IMR-90 (cell line): ENCODE data around the gene STEAP3. TPM values are rescaled to one million over a fixed set of nuclear protein-coding genes. Genes with fewer than 3 reads are reported as not detected.

Experiments
- ATAC-seq: fragments of 200-7000 bp; cut with Tn5 transposase; 2 replicates; pipeline ENCODE4 v1.9.1; 2020; ENCODE audit warnings: low read depth, mild to moderate bottlenecking, moderate library complexity
- BruUV-seq: library from RNA; stranded (reverse); fragments of 400-500 nt; replicated peaks from 2 replicates; lab custom pipeline; 2021; lab: Mats Ljungman, UMichigan
- CTCF ChIA-PET: fragments of 300-600 bp; formaldehyde crosslinking; extraction: SDS; loops from one replicate; lab custom pipeline; 2021; ENCODE audit warnings: antibody characterized with exemption; lab: Yijun Ruan, JAX
- POLR2A ChIA-PET: fragments of 300-600 bp; sonication (Branson Sonifier 250); formaldehyde crosslinking; loops from one replicate; lab custom pipeline; 2022; ENCODE audit warnings: antibody characterized with exemption; ENCODE audit not compliant: unreplicated experiment; lab: Charles Lee
- DNase-seq: peaks from one replicate; pipeline ENCODE4 v3.0.0; 2013
- H2AFZ ChIP-seq: replicated peaks from 2 replicates; pipeline ENCODE3; 2013; ENCODE audit warnings: low read length, mild to moderate bottlenecking; ENCODE audit not compliant: poor library complexity
- H2AK5ac ChIP-seq: 2 replicates; pipeline ENCODE4 v1.6.1; 2013; ENCODE audit warnings: low read depth, low read length, inconsistent platforms
- H2AK9ac ChIP-seq: replicated peaks from 2 replicates; pipeline ENCODE3; 2013; ENCODE audit warnings: mild to moderate bottlenecking, low read depth, low read length, moderate library complexity; ENCODE audit not compliant: poor library complexity
- H2BK120ac ChIP-seq: 2 replicates; pipeline ENCODE4 v1.6.1; 2013; ENCODE audit warnings: low read depth, low read length, inconsistent platforms
- H2BK15ac ChIP-seq: 3 replicates; pipeline ENCODE4 v1.6.1; 2013; ENCODE audit warnings: low read depth, low read length, inconsistent platforms
- H2BK20ac ChIP-seq: 2 replicates; pipeline ENCODE4 v1.6.1; 2013; ENCODE audit warnings: low read depth, mild to moderate bottlenecking, inconsistent platforms, low read length, moderate library complexity
- H2BK5ac ChIP-seq: 2 replicates; pipeline ENCODE4 v1.6.1; 2013; ENCODE audit warnings: mild to moderate bottlenecking, low read depth, low read length, inconsistent platforms; ENCODE audit not compliant: poor library complexity, severe bottlenecking
- H3K14ac ChIP-seq: replicated peaks from 2 replicates; pipeline ENCODE4 v1.6.1; 2013; ENCODE audit warnings: low read depth, low read length, inconsistent platforms
- H3K18ac ChIP-seq: 2 replicates; pipeline ENCODE4 v1.6.1; 2013; ENCODE audit warnings: low read depth, low read length, control low read depth
- H3K23ac ChIP-seq: 2 replicates; pipeline ENCODE4 v1.6.1; 2013; ENCODE audit warnings: low read depth, low read length, inconsistent platforms
- H3K27ac ChIP-seq: 2 replicates; pipeline ENCODE4 v1.5.1; 2013; ENCODE audit warnings: mild to moderate bottlenecking, control low read depth, low read length; ENCODE audit not compliant: insufficient read depth
- H3K27me3 ChIP-seq: 2 replicates; pipeline ENCODE4 v1.6.1; 2013; ENCODE audit warnings: low read length; ENCODE audit not compliant: control insufficient read depth, insufficient read depth
- H3K36me3 ChIP-seq: 2 replicates; pipeline ENCODE4 v1.6.1; 2013; ENCODE audit warnings: low read length, mixed read lengths; ENCODE audit not compliant: control insufficient read depth, insufficient read depth
- H3K4ac ChIP-seq: 2 replicates; pipeline ENCODE4 v1.6.1; 2013; ENCODE audit warnings: low read depth, low read length, inconsistent platforms
- H3K4me1 ChIP-seq: 2 replicates; pipeline ENCODE4 v1.6.1; 2013; ENCODE audit warnings: low read length, mixed read lengths; ENCODE audit not compliant: control insufficient read depth, insufficient read depth
- H3K4me2 ChIP-seq: 2 replicates; pipeline ENCODE4 v1.6.1; 2013; ENCODE audit warnings: low read depth, mild to moderate bottlenecking, control low read depth, low read length, moderate library complexity
- H3K4me3 ChIP-seq: 2 replicates; pipeline ENCODE4 v1.5.1; 2013; ENCODE audit warnings: low read depth, mild to moderate bottlenecking, control low read depth, low read length, moderate library complexity; ENCODE audit not compliant: insufficient read depth
- H3K56ac ChIP-seq: 2 replicates; pipeline ENCODE4 v1.6.1; 2013; ENCODE audit warnings: low read length, inconsistent platforms; ENCODE audit not compliant: insufficient read depth; ENCODE audit errors: extremely low read depth
- H3K79me1 ChIP-seq, 2 experiments: 2 replicates each; pipeline ENCODE4 v1.6.1; 2013; ENCODE audit warnings: low read length in 2 of 2, inconsistent platforms in 1 of 2, low read depth in 1 of 2
- H3K9ac ChIP-seq: 2 replicates; pipeline ENCODE4 v1.6.1; 2013; ENCODE audit warnings: low read depth, low read length, control low read depth
- H3K9me1 ChIP-seq: 2 replicates; pipeline ENCODE4 v1.6.1; 2013; ENCODE audit warnings: low read length, inconsistent platforms; ENCODE audit not compliant: insufficient read depth
- H3K9me3 ChIP-seq: 2 replicates; pipeline ENCODE4 v1.6.1; 2013; ENCODE audit warnings: low read length; ENCODE audit not compliant: control insufficient read depth, insufficient read depth
- H4K20me1 ChIP-seq: 2 replicates; pipeline ENCODE4 v1.6.1; 2013; ENCODE audit warnings: low read length, inconsistent platforms; ENCODE audit not compliant: insufficient read depth
- H4K5ac ChIP-seq: 2 replicates; pipeline ENCODE4 v1.6.1; 2013; ENCODE audit warnings: mild to moderate bottlenecking, low read depth, low read length, control low read depth
- H4K8ac ChIP-seq, 2 experiments: 2 replicates each; pipeline ENCODE4 v1.6.1; 2013; ENCODE audit warnings: low read depth in 2 of 2, low read length in 2 of 2, control low read depth in 1 of 2, inconsistent platforms in 1 of 2
- H4K91ac ChIP-seq: 2 replicates; pipeline ENCODE4 v1.6.1; 2013; ENCODE audit warnings: low read depth, low read length, inconsistent platforms; ENCODE audit not compliant: insufficient read depth
- BHLHE40 ChIP-seq: fragments of 150-350 bp; IDR thresholded peaks from 2 replicates; pipeline ENCODE4 v1.6.1; 2016; ENCODE audit warnings: mild to moderate bottlenecking, low read depth, low read length
- CEBPB ChIP-seq: IDR thresholded peaks from 2 replicates; pipeline ENCODE4 v1.6.1; 2012; ENCODE audit warnings: low read depth, low read length, improper control_type of control experiment
- CHD1 ChIP-seq: IDR thresholded peaks from 2 replicates; pipeline ENCODE4 v1.6.1; 2012; ENCODE audit warnings: low read depth, low read length, improper control_type of control experiment
- FOS ChIP-seq: fragments of 150-350 bp; IDR thresholded peaks from 2 replicates; pipeline ENCODE4 v1.6.1; 2016; ENCODE audit warnings: low read depth, low read length
- MAFK ChIP-seq: IDR thresholded peaks from 2 replicates; pipeline ENCODE4 v1.6.1; 2012; ENCODE audit warnings: low read depth, low read length, improper control_type of control experiment
- MAZ ChIP-seq: IDR thresholded peaks from 2 replicates; pipeline ENCODE4 v1.6.1; 2012; ENCODE audit warnings: low read depth, mild to moderate bottlenecking, low read length, improper control_type of control experiment, moderate library complexity, borderline replicate concordance
- MXI1 ChIP-seq: IDR thresholded peaks from 2 replicates; pipeline ENCODE4 v1.6.1; 2012; ENCODE audit warnings: low read depth, mild to moderate bottlenecking, low read length, moderate library complexity, borderline replicate concordance
- NFE2L2 ChIP-seq: fragments of 150-350 bp; IDR thresholded peaks from 2 replicates; pipeline ENCODE4 v1.6.1; 2016; ENCODE audit warnings: low read depth, mild to moderate bottlenecking, low read length
- POLR2A ChIP-seq: IDR thresholded peaks from 2 replicates; pipeline ENCODE4 v1.6.1; 2012; ENCODE audit warnings: mild to moderate bottlenecking, low read depth, low read length
- RAD21 ChIP-seq: IDR thresholded peaks from 2 replicates; pipeline ENCODE4 v1.6.1; 2012; ENCODE audit warnings: low read length, improper control_type of control experiment
- RCOR1 ChIP-seq: IDR thresholded peaks from 2 replicates; pipeline ENCODE4 v1.6.1; 2012; ENCODE audit warnings: mild to moderate bottlenecking, low read length, improper control_type of control experiment; ENCODE audit not compliant: insufficient replicate concordance
- RFX5 ChIP-seq: IDR thresholded peaks from 2 replicates; pipeline ENCODE4 v1.8.0; 2012; ENCODE audit warnings: low read depth, mild to moderate bottlenecking, low read length, moderate library complexity
- SMC3 ChIP-seq: fragments of 150-350 bp; IDR thresholded peaks from 2 replicates; pipeline ENCODE4 v1.6.1; 2016; ENCODE audit warnings: low read depth, mild to moderate bottlenecking, antibody characterized with exemption, low read length, moderate library complexity
- USF2 ChIP-seq: fragments of 150-350 bp; IDR thresholded peaks from 2 replicates; pipeline ENCODE4 v1.6.1; 2017; ENCODE audit warnings: mild to moderate bottlenecking, antibody characterized with exemption, low read length, low read depth
- WGBS, 2 experiments: methylation state at CpG; one replicate each; pipeline versions ENCODE4 v1.1.5 to v1.1.7; 2013; ENCODE audit warnings: missing lambda C conversion rate in 2 of 2; ENCODE audit not compliant: insufficient read length in 1 of 2; ENCODE audit errors: extremely low coverage in 2 of 2; 5-methylcytosine and 5-hydroxymethylcytosine counted together
- dilution Hi-C: fragments of 300-500 bp; cut with HindIII; formaldehyde crosslinking; loops from one replicate; pipeline ENCODE4 v1.14.3; 2018; ENCODE audit warnings: low sequenced_read_pairs; ENCODE audit not compliant: unreplicated experiment
- in situ Hi-C: fragments of 300-500 bp; cut with MboI; formaldehyde crosslinking; loops from 3 replicates; pipeline ENCODE4 v1.14.3; 2019; ENCODE audit warnings: low sequenced_read_pairs, inconsistent platforms, mixed read lengths
- intact Hi-C: fragments of 100-400 bp; cut with micrococcal nuclease; formaldehyde crosslinking; loops from 2 replicates; pipeline ENCODE4 v1.10.0; 2022
- polyA plus RNA-seq, 3 experiments: library from polyadenylated mRNA; depleted of rRNA; stranded (reverse); fragments of >200 nt; gene quantifications; 2 replicates each; pipeline ENCODE4 v1.2.3, GENCODE V29; 2012; ENCODE audit warnings: low replicate concordance in 1 of 3
- total RNA-seq: library from RNA; depleted of rRNA; stranded (reverse); fragments of >200 nt; gene quantifications from 2 replicates; pipeline ENCODE4 v1.2.3, GENCODE V29; 2012
- TF ChIP-seq, protein P1 (sequence below): fragments of 150-350 bp; IDR thresholded peaks from 2 replicates; pipeline ENCODE4 v1.6.1; 2016; ENCODE audit warnings: low read depth, mild to moderate bottlenecking, low read length, moderate library complexity, borderline replicate concordance
- TF ChIP-seq, protein P2 (sequence below): conservative IDR thresholded peaks from 2 replicates; pipeline ENCODE4 v1.5.1; 2012; ENCODE audit warnings: mild to moderate bottlenecking, low read depth, low read length, improper control_type of control experiment

STEAP3 gene
- total and polyA plus RNA-seq, 2 of the 4 experiments (the other 2 are of a cell fraction): 19.4 to 43.9 TPM

DNA sequence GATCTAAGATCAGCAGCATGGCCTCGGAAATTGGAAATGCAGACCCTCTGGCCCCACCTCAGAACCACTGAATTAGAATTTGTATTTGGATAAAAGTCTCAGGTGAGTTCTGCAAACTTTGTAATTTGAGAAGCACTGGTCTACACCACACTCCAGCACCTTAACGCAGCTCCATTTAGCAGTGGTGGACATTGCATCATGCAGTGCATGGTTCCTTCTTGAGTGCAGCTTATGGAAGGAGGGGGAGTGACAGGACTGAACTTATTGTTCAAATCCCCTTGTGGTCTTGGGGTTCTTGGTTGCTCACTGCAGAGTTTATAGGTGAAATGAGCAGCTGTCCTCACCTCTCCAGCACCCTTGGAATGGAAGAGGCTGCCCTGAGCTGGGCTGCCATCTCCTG is 17.4 kb upstream of the STEAP3 start:
- Histone ChIP-seq H3K9ac (no peak overlapping the region), H3K27me3 (peaks cover 31% of the 10 kb centered on the region), H2BK15ac (no peak overlapping the region), H3K36me3 (no peaks in the 10 kb centered on the region), H3K4me2 (no peak overlapping the region), H3K23ac (no peak overlapping the region), H2BK20ac (no peak overlapping the region), H4K5ac (no peak overlapping the region), H3K4me3 (no peak overlapping the region), H3K4me1 (no peaks in the 10 kb centered on the region), H4K8ac (no peak overlapping the region), H2AFZ (no peak overlapping the region), H3K79me1 (no peaks in the 10 kb centered on the region), H3K18ac (no peak overlapping the region), H3K4ac (no peak overlapping the region), H2BK120ac (no peak overlapping the region), H3K27ac (no peak overlapping the region), H4K20me1 (no peaks in the 10 kb centered on the region), H3K14ac (no peak overlapping the region), H3K9me3 (no peaks in the 10 kb centered on the region), H4K91ac (no peak overlapping the region), H3K56ac (no peak overlapping the region), H2BK5ac (no peak overlapping the region), H3K9me1 (no peaks in the 10 kb centered on the region), H2AK9ac (no peak overlapping the region), H2AK5ac (no peak overlapping the region)
- ChIA-PET POLR2A (no interaction called here), CTCF (no interaction called here)
- in situ Hi-C loops: no loop called here
- no TSS peak for BruUV-seq
- no CpG with 5 or more reads among the region's 2 CpGs for WGBS, 2 experiments
- no peak for DNase-seq
- intact Hi-C loops: no loop called here
- no peak for TF ChIP-seq RAD21
- no peak for TF ChIP-seq MXI1
- TF ChIP-seq, protein P1, sequence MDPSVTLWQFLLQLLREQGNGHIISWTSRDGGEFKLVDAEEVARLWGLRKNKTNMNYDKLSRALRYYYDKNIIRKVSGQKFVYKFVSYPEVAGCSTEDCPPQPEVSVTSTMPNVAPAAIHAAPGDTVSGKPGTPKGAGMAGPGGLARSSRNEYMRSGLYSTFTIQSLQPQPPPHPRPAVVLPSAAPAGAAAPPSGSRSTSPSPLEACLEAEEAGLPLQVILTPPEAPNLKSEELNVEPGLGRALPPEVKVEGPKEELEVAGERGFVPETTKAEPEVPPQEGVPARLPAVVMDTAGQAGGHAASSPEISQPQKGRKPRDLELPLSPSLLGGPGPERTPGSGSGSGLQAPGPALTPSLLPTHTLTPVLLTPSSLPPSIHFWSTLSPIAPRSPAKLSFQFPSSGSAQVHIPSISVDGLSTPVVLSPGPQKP: no peak
- TF ChIP-seq, protein P2, sequence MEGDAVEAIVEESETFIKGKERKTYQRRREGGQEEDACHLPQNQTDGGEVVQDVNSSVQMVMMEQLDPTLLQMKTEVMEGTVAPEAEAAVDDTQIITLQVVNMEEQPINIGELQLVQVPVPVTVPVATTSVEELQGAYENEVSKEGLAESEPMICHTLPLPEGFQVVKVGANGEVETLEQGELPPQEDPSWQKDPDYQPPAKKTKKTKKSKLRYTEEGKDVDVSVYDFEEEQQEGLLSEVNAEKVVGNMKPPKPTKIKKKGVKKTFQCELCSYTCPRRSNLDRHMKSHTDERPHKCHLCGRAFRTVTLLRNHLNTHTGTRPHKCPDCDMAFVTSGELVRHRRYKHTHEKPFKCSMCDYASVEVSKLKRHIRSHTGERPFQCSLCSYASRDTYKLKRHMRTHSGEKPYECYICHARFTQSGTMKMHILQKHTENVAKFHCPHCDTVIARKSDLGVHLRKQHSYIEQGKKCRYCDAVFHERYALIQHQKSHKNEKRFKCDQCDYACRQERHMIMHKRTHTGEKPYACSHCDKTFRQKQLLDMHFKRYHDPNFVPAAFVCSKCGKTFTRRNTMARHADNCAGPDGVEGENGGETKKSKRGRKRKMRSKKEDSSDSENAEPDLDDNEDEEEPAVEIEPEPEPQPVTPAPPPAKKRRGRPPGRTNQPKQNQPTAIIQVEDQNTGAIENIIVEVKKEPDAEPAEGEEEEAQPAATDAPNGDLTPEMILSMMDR: no peak
- TF ChIP-seq USF2: no peak
- no peak for TF ChIP-seq CEBPB
- TF ChIP-seq NFE2L2: no peak
- no peak for TF ChIP-seq RFX5
- no peak for TF ChIP-seq SMC3
- no peak for TF ChIP-seq BHLHE40
- no peak for TF ChIP-seq MAFK
- no peak for TF ChIP-seq POLR2A
- TF ChIP-seq FOS: no peak
- TF ChIP-seq RCOR1: no peak
- no peak for TF ChIP-seq CHD1
- TF ChIP-seq MAZ: no peak
- no peak for ATAC-seq
- dilution Hi-C loops: no loop called here
